HEK293T (cell line): ENCODE results near the gene FBP1.

Experiments
- CTCF ChIA-PET: fragments of 350-600 bp; formaldehyde crosslinking; extraction: SDS; loops from one replicate; lab custom pipeline; 2021; ENCODE audit warnings: antibody characterized with exemption, inconsistent platforms; lab: Yijun Ruan, JAX
- POLR2A ChIA-PET: fragments of 350-600 bp; formaldehyde crosslinking; extraction: SDS; loops from one replicate; lab custom pipeline; 2020; ENCODE audit warnings: antibody characterized with exemption, inconsistent platforms; lab: Yijun Ruan, JAX
- DNase-seq: peaks from one replicate; pipeline ENCODE4 v3.0.0; 2012; ENCODE audit warnings: mixed read lengths; ENCODE audit errors: extremely low spot score
- ARNT ChIP-seq: fragments of 450-650 bp; IDR thresholded peaks from 2 replicates; pipeline ENCODE4 v1.6.1; 2017; ENCODE audit warnings: mild to moderate bottlenecking
- BHLHE40 ChIP-seq: fragments of 450-650 bp; IDR thresholded peaks from 2 replicates; pipeline ENCODE4 v1.6.1; 2016; ENCODE audit warnings: mild to moderate bottlenecking, moderate library complexity, borderline replicate concordance
- CTBP1 ChIP-seq: fragments of 450-650 bp; IDR thresholded peaks from 2 replicates; pipeline ENCODE4 v1.6.1; 2016; ENCODE audit warnings: borderline replicate concordance
- ELF4 ChIP-seq: fragments of 450-650 bp; IDR thresholded peaks from 2 replicates; pipeline ENCODE4 v1.6.1; 2017; ENCODE audit warnings: antibody characterized with exemption
- FOXA1 ChIP-seq: fragments of 450-650 bp; IDR thresholded peaks from 2 replicates; pipeline ENCODE4 v1.6.1; 2016; ENCODE audit warnings: mild to moderate bottlenecking
- FOXK2 ChIP-seq: fragments of 450-650 bp; IDR thresholded peaks from 2 replicates; pipeline ENCODE4 v1.6.1; 2016; ENCODE audit warnings: mild to moderate bottlenecking
- FOXM1 ChIP-seq: fragments of 450-650 bp; IDR thresholded peaks from 2 replicates; pipeline ENCODE4 v1.6.1; 2017; ENCODE audit warnings: mild to moderate bottlenecking, borderline replicate concordance
- HDGF ChIP-seq: fragments of 450-650 bp; IDR thresholded peaks from 2 replicates; pipeline ENCODE4 v1.6.1; 2017; ENCODE audit warnings: antibody characterized with exemption, borderline replicate concordance
- L3MBTL2 ChIP-seq: fragments of 450-650 bp; conservative IDR thresholded peaks from 2 replicates; pipeline ENCODE4 v1.6.1; 2016; ENCODE audit warnings: mild to moderate bottlenecking
- LEF1 ChIP-seq: fragments of 450-650 bp; IDR thresholded peaks from 2 replicates; pipeline ENCODE4 v1.6.1; 2017; ENCODE audit warnings: mild to moderate bottlenecking, borderline replicate concordance
- NFRKB ChIP-seq: fragments of 450-650 bp; IDR thresholded peaks from 2 replicates; pipeline ENCODE4 v1.6.1; 2016; ENCODE audit warnings: mild to moderate bottlenecking, moderate library complexity
- PKNOX1 ChIP-seq: fragments of 450-650 bp; IDR thresholded peaks from 2 replicates; pipeline ENCODE4 v1.6.1; 2016
- SP1 ChIP-seq: fragments of 450-650 bp; IDR thresholded peaks from 2 replicates; pipeline ENCODE4 v1.6.1; 2017
- SUZ12 ChIP-seq: fragments of 450-650 bp; IDR thresholded peaks from 2 replicates; pipeline ENCODE4 v1.6.1; 2016; ENCODE audit warnings: mild to moderate bottlenecking
- TARDBP ChIP-seq: fragments of 450-650 bp; IDR thresholded peaks from 2 replicates; pipeline ENCODE4 v1.6.1; 2016
- ZNF384 ChIP-seq: fragments of 450-650 bp; IDR thresholded peaks from 2 replicates; pipeline ENCODE4 v1.6.1; 2016

The FBP1 gene

GRCh38 chr9:94584555-94584954 is 54.8 kb downstream of the FBP1 start:
- POLR2A ChIA-PET = no interaction called here
- CTCF ChIA-PET = no interaction called here
- DNase-seq = no peak
- TF ChIP-seq HDGF (no peak), FOXM1 (no peak), PKNOX1 (no peak), SP1 (no peak), FOXK2 (no peak), ARNT (no peak), SUZ12 (no peak), BHLHE40 (no peak), ELF4 (no peak), ZNF384 (no peak), L3MBTL2 (no peak), LEF1 (no peak), CTBP1 (no peak), NFRKB (no peak), TARDBP (no peak), FOXA1 (no peak)

GRCh38 chr9:94581728-94582127 is 57.6 kb downstream of the FBP1 start:
- POLR2A ChIA-PET = no interaction called here
- CTCF ChIA-PET = no interaction called here
- DNase-seq = no peak
- no peak for TF ChIP-seq FOXK2
- TF ChIP-seq SP1 = no peak
- no peak for TF ChIP-seq NFRKB
- no peak for TF ChIP-seq HDGF
- no peak for TF ChIP-seq FOXM1
- no peak for TF ChIP-seq TARDBP
- TF ChIP-seq SUZ12 = no peak
- no peak for TF ChIP-seq BHLHE40
- no peak for TF ChIP-seq LEF1
- TF ChIP-seq L3MBTL2 = no peak
- no peak for TF ChIP-seq FOXA1
- no peak for TF ChIP-seq PKNOX1
- no peak for TF ChIP-seq ELF4
- no peak for TF ChIP-seq CTBP1
- no peak for TF ChIP-seq ARNT
- TF ChIP-seq ZNF384 = no peak

DNA sequence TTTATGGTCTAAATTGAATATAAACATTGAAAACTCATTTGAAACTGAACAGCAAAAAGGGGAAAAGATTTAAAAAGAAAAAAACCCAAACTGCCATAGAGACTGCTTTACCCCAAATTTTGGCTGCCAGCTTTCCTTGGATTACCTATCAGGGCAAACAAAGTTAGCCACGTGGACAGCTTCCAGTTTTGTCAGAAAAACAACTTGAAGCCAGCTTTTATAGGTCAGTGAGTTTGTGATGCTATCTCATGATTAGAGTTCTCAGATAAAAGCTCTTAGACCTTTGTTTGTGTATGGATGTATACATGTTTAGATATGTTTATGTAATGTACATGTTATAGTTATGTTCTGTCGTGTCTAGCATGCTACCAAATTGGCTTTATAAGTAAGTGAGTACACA is 61.7 kb downstream of the FBP1 start:
- DNase-seq = no peak
- TF ChIP-seq FOXK2 (no peak), ELF4 (no peak), BHLHE40 (no peak), ZNF384 (no peak), NFRKB (no peak), HDGF (no peak), SP1 (no peak), ARNT (no peak), TARDBP (no peak), CTBP1 (no peak), FOXA1 (no peak), PKNOX1 (no peak), LEF1 (no peak), FOXM1 (no peak), SUZ12 (no peak), L3MBTL2 (no peak)
- CTCF ChIA-PET = no interaction called here
- POLR2A ChIA-PET = no interaction called here

- no peak for DNase-seq
- POLR2A ChIA-PET = no interaction called here
- CTCF ChIA-PET = interaction anchor here (0.6 kb wide), 1 partner anchor 25 kb away, joined by 4 read pairs; no protein-coding TSS in a partner anchor
- TF ChIP-seq SP1 = no peak
- no peak for TF ChIP-seq ELF4
Observed at GRCh38 chr9:94577036-94577435, 62.3 kb downstream of the FBP1 start.

DNA sequence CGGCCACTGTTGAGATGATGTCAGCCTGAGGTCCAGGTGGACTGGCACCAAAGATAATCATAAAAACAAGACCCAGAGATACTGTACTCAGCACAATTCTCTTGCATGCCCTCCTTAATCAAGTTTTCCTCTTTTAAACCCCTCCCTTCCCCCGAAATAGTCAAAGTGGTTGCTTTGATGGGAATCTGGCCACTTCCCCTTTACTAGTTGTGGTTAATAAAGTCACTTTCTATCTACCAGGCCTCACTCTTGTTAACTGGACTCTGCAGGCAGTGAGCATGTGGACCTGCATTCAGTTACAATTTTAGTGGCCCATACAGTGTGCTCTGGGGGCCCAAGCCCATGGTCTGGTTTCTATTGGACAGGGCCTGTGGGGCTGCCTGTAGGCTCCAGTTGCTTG is 63.2 kb downstream of the FBP1 start:
- POLR2A ChIA-PET = no interaction called here
- TF ChIP-seq FOXA1 = no peak
- TF ChIP-seq HDGF = no peak
- TF ChIP-seq NFRKB = no peak
- no peak for TF ChIP-seq BHLHE40
- TF ChIP-seq ZNF384 = no peak
- TF ChIP-seq ELF4 = no peak
- TF ChIP-seq CTBP1 = no peak
- no peak for TF ChIP-seq SP1
- TF ChIP-seq LEF1 = no peak
- TF ChIP-seq PKNOX1 = no peak
- TF ChIP-seq FOXM1 = no peak
- TF ChIP-seq TARDBP = no peak
- TF ChIP-seq L3MBTL2 = no peak
- TF ChIP-seq SUZ12 = no peak
- TF ChIP-seq FOXK2 = no peak
- no peak for TF ChIP-seq ARNT
- no peak for DNase-seq
- CTCF ChIA-PET = no interaction called here
